Esophagus squamous epithelium (tissue), 5 donors: ENCODE measurements around the gene GABRB2. TPM values are rescaled to one million over a fixed set of nuclear protein-coding genes. Genes with fewer than 3 reads are reported as not detected.
"Not testable (repeated sequence)": the region's sequence is repeated elsewhere in the genome, so short reads cannot be mapped to it uniquely, and the experiment has no call there.

Experiments used
- DNase-seq: peaks from one replicate; lab custom pipeline; 2025; lab: John Stamatoyannopoulos, UW
- H3K27ac ChIP-seq, 4 donors: fragments of 200-600 bp; sonication (generic); one replicate each; pipeline ENCODE4 v1.5.1; 2016 to 2019; ENCODE audit warnings: mild to moderate bottlenecking in 1 of 4
- H3K27me3 ChIP-seq, 4 donors: fragments of 200-600 bp; sonication (generic); 1 replicate in 3 of 4; 2 replicates in 1 of 4; pipeline versions ENCODE4 v1.5.1 to v1.6.0; 2017 to 2021; ENCODE audit warnings: antibody characterized with exemption in 1 of 4
- H3K36me3 ChIP-seq, 3 donors: fragments of 200-600 bp; sonication (generic); one replicate each; pipeline ENCODE4 v1.5.1; 2016 to 2019
- H3K4me1 ChIP-seq, 3 donors: fragments of 200-600 bp; sonication (generic); one replicate each; pipeline ENCODE4 v1.5.1; 2017 to 2019
- H3K4me3 ChIP-seq, 4 donors: fragments of 200-600 bp; sonication (generic); 1 replicate in 3 of 4; 2 replicates in 1 of 4; pipeline ENCODE4 v1.5.1; 2016 to 2019; ENCODE audit warnings: mild to moderate bottlenecking in 2 of 4, moderate library complexity in 1 of 4
- H3K9me3 ChIP-seq, 3 donors: fragments of 200-600 bp; sonication (generic); one replicate each; pipeline ENCODE4 v1.5.1; 2016 to 2019
- POLR2A ChIP-seq, 4 donors: fragments of 450-650 bp; IDR thresholded peaks; one replicate each; pipeline ENCODE4 v1.6.1; 2017; ENCODE audit warnings: antibody characterized with exemption in 4 of 4, mild to moderate bottlenecking in 4 of 4, moderate library complexity in 3 of 4
- WGBS, 2 donors: methylation state at CpG; one replicate each; pipeline ENCODE4 v1.1.5; 2018; 5-methylcytosine and 5-hydroxymethylcytosine counted together
- intact Hi-C: fragments of 100-400 bp; cut with DNase I; formaldehyde crosslinking; loops from one replicate; pipeline ENCODE4 v1.15.0; 2022
- total RNA-seq, 4 donors: library from RNA; depleted of rRNA; stranded (reverse); fragments of >200 nt; gene quantifications; one replicate each; pipeline ENCODE4 v1.1.0, GENCODE V29; 2016
- TF ChIP-seq, protein P1 (sequence below), 6 experiments: fragments of 450-650 bp in 4 of 6; fragments of 200-600 bp in 2 of 6; sonication (generic) in 2 of 6; IDR thresholded peaks; one replicate each; pipeline ENCODE4 v1.5.1; 2016 to 2019; ENCODE audit warnings: antibody characterized with exemption in 6 of 6, mild to moderate bottlenecking in 4 of 6, moderate library complexity in 4 of 6
- donor health status: DM: yes; HTN: yes; CAD: no.

GABRB2 gene
- total RNA-seq, 4 donors from 2014 or later, result 0.19 to 0.47 TPM; not detected in 2

DNA sequence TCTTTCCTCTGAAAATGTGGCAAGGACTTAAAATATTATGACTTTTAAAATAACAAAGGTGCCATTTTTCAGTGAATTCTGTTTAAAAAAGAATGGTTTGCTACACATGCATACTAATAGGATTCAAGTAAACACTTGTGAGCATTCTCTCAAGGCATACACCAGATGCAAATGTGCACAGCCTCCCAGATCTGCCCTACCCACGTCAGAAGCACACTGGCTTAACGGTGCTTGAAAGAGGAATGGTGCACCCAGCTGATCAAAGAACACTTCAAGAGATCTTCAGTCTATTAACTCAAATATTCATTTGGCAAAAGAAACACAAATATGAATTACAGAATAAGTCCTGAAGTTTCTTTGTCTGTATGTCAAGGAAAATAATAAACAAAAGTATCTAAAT lies 15.8 kb downstream of the GABRB2 start:
- no peaks in the 10 kb centered on the region for H3K27me3 ChIP-seq
- DNase-seq, result no peak
- H3K4me3 ChIP-seq, result no peak overlapping the region
- no peaks in the 10 kb centered on the region for H3K4me1 ChIP-seq
- TF ChIP-seq POLR2A (IDR thresholded peaks at IDR 0.05), result no peak
- TF ChIP-seq, protein P1, sequence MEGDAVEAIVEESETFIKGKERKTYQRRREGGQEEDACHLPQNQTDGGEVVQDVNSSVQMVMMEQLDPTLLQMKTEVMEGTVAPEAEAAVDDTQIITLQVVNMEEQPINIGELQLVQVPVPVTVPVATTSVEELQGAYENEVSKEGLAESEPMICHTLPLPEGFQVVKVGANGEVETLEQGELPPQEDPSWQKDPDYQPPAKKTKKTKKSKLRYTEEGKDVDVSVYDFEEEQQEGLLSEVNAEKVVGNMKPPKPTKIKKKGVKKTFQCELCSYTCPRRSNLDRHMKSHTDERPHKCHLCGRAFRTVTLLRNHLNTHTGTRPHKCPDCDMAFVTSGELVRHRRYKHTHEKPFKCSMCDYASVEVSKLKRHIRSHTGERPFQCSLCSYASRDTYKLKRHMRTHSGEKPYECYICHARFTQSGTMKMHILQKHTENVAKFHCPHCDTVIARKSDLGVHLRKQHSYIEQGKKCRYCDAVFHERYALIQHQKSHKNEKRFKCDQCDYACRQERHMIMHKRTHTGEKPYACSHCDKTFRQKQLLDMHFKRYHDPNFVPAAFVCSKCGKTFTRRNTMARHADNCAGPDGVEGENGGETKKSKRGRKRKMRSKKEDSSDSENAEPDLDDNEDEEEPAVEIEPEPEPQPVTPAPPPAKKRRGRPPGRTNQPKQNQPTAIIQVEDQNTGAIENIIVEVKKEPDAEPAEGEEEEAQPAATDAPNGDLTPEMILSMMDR (IDR thresholded peaks at IDR 0.05), result no peak
- no peak overlapping the region for H3K27ac ChIP-seq
- intact Hi-C loops, result no loop called here
- WGBS, 2 donors, result 26 to 47% methylated on average over 2 of the region's 2 CpGs
- no peaks in the 10 kb centered on the region for H3K36me3 ChIP-seq
- H3K9me3 ChIP-seq, result no peaks in the 10 kb centered on the region

DNA sequence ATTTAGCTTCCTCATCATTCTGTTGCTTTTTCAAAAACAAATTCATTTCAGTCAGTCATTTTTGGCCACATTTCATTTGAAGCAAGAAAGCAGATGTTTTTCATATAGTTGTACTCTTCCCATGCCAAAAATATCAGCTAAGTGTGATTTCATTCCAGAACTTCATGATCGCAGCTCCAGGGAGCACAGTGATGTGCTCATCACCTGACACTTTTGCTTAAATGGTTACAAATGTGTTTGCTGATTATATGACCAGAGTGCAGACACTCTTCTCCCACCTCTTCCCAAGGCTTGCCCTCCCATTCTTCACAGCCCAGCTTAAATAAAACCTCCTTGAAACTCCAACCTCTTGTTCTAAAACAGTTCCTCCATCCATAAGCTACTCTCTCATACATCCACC lies 32.6 kb downstream of the GABRB2 start:
- TF ChIP-seq, protein P1 (IDR thresholded peaks at IDR 0.05), result no peak
- no peak for TF ChIP-seq POLR2A (IDR thresholded peaks at IDR 0.05)
- DNase-seq, result no peak
- no peak overlapping the region for H3K27ac ChIP-seq
- H3K4me1 ChIP-seq, result no peaks in the 10 kb centered on the region
- H3K4me3 ChIP-seq, result no peak overlapping the region
- 60 to 82% methylated on average over 1 of the region's 1 CpG for WGBS, 2 donors
- H3K27me3 ChIP-seq, result no peaks in the 10 kb centered on the region
- intact Hi-C loops, result no loop called here
- H3K9me3 ChIP-seq, result no peaks in the 10 kb centered on the region
- no peaks in the 10 kb centered on the region for H3K36me3 ChIP-seq

DNA sequence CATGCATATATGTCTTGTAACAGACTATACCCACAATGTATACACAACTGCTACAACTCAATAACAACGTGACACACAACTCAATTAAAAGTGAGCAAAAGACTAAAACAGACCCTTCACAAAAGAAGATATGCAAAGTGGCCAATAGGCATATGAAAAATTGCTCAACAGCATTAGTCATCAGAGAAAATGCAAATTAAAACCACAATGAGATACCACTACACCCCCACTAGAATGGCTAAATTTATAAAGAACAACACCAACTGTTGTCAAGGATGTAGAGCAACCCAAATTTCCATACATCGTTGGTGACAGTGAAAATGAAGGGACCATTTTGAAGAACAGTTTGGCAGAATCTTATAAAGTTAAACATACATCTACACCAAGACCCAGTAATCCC lies 38.9 kb downstream of the GABRB2 start:
- TF ChIP-seq, protein P1 (IDR thresholded peaks at IDR 0.05), result no peak
- TF ChIP-seq POLR2A (IDR thresholded peaks at IDR 0.05), result no peak
- WGBS, 2 donors, result 27 to 38% methylated on average over 2 of the region's 2 CpGs
- no peak overlapping the region for H3K27ac ChIP-seq
- intact Hi-C loops, result no loop called here
- H3K27me3 ChIP-seq, result no peaks in the 10 kb centered on the region
- no peak overlapping the region for H3K4me3 ChIP-seq
- H3K36me3 ChIP-seq, result no peaks in the 10 kb centered on the region
- no peaks in the 10 kb centered on the region for H3K4me1 ChIP-seq
- DNase-seq, result no peak
- no peaks in the 10 kb centered on the region for H3K9me3 ChIP-seq

DNA sequence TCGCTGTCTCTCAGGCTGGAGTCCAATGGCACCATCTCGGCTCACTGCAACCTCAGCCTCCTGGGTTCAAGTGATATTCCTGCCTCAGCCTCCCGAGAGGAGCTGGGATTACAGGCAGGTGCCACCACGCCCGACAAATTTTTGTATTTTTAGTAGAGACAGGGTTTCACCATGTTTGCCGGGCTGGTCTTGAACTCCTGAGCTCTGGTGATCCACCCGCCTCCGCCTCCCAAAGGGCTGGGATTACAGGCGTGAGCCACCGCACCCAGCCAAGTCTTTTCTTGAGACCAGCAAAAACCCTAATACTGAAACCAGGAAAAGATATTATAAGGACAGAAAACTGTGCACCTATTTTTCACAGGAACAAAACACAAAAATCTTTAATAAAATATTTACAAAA lies 41.4 kb downstream of the GABRB2 start:
- DNase-seq, H3K36me3 ChIP-seq, H3K27ac ChIP-seq, H3K4me1 ChIP-seq, H3K27me3 ChIP-seq, intact Hi-C loops, H3K9me3 ChIP-seq, H3K4me3 ChIP-seq: not testable (repeated sequence)
- WGBS, 2 donors, result 79 to 80% methylated on average over 3 to 5 of the region's 10 CpGs

DNA sequence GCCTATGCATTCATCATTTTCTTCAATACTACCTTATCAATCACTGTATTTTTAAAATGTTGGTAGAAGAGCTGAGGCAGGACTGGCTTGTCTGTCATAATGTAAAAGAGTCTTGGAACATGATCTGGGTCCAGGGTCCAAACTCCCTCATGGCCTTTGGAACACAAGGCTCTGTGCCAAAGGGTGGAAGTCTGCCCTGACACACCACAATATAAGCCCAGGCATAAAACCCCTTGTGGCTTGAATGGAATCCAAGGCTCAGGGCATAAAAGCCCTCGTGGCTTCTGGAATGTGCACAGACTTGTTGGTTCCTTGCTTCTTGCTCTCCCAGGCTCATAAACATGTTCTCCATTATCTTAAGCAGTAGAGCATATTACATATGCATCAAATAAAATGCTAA lies 48.0 kb downstream of the GABRB2 start:
- H3K27me3 ChIP-seq, result no peaks in the 10 kb centered on the region
- H3K27ac ChIP-seq, result no peak overlapping the region
- TF ChIP-seq POLR2A (IDR thresholded peaks at IDR 0.05), result no peak
- TF ChIP-seq, protein P1 (IDR thresholded peaks at IDR 0.05), result no peak
- no peaks in the 10 kb centered on the region for H3K4me1 ChIP-seq
- H3K4me3 ChIP-seq, result no peak overlapping the region
- 25 to 30% methylated on average over 1 of the region's 1 CpG for WGBS, 2 donors
- DNase-seq, result no peak
- no peaks in the 10 kb centered on the region for H3K36me3 ChIP-seq
- intact Hi-C loops, result no loop called here
- H3K9me3 ChIP-seq, result peaks cover 0 to 12% (median 0%) of the 10 kb centered on the region in 3 donors

DNA sequence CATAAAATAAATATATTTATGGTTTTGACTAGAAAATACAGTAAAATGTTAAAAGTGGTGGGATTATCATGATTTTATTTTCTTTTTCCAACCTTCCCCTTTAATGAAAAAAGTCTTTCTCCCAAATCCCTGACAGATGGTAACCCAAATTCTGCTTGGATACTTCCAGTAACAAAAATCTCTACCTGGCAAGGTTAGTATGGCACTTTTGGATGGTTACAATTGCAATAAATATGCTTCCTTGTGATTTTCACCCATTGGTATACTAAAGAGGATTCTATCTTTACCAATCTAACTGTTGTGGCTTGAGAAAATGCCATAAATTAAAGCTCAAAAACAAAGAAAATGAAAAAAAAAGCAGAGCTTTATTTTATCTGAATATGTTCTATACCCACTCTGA lies 62.8 kb downstream of the GABRB2 start:
- TF ChIP-seq, protein P1 (IDR thresholded peaks at IDR 0.05), result no peak
- no peak for TF ChIP-seq POLR2A (IDR thresholded peaks at IDR 0.05)
- no peak for DNase-seq
- Histone ChIP-seq H3K36me3 (no peaks in the 10 kb centered on the region), H3K27ac (no peak overlapping the region), H3K4me3 (no peak overlapping the region), H3K27me3 (no peaks in the 10 kb centered on the region), H3K4me1 (no peaks in the 10 kb centered on the region), H3K9me3 (no peaks in the 10 kb centered on the region)
- intact Hi-C loops, result no loop called here
